K562 (cell line): ENCODE data around the gene ADAM19. TPM values are rescaled to one million over a fixed set of nuclear protein-coding genes. Genes with fewer than 3 reads are reported as not detected.

ENCODE experiments used
- ATAC-seq: fragments of 200-7000 bp; cut with Tn5 transposase; 3 replicates; pipeline ENCODE4 v1.9.1; 2020; ENCODE audit warnings: moderate library complexity
- BruUV-seq: library from RNA; stranded (reverse); fragments of 400-500 nt; replicated peaks from 2 replicates; lab custom pipeline; 2021; lab: Mats Ljungman, UMichigan
- CTCF ChIA-PET: fragments of 300-600 bp; formaldehyde crosslinking; extraction: SDS; loops from one replicate; lab custom pipeline; 2021; ENCODE audit warnings: low intra/inter-chr PET ratio; lab: Yijun Ruan, JAX
- POLR2A ChIA-PET: fragments of 300-600, 350-650 bp; sonication (Branson Sonifier 250); formaldehyde crosslinking; extraction: SDS; loops from one replicate; lab custom pipeline; 2021; ENCODE audit warnings: antibody characterized with exemption, inconsistent platforms; lab: Yijun Ruan, JAX
- DNase-seq, 4 experiments: peaks; one replicate each; pipeline versions ENCODE4 v3.0.0 to v3.0.0-alpha.2; 2011 to 2018; ENCODE audit warnings: low spot score in 3 of 4, mixed read lengths in 3 of 4; ENCODE audit errors: extremely low read depth in 1 of 4
- FAIRE-seq: peaks from 2 replicates; lab custom pipeline; 2011; peaks lifted over from hg19 to GRCh38; lab: Jason Lieb, UNC
- H2AFZ ChIP-seq: 2 replicates; pipeline ENCODE4 v1.6.0; 2011; ENCODE audit warnings: low read depth, low read length, control low read depth, inconsistent platforms
- H3K27ac ChIP-seq: fragments of 200-600 bp; 3 replicates; pipeline ENCODE4 v1.8.0; 2011; ENCODE audit warnings: low read depth, mild to moderate bottlenecking, control low read depth, inconsistent platforms, low read length, moderate library complexity, mixed read lengths; ENCODE audit errors: extremely low read depth
- H3K27me3 ChIP-seq, 2 experiments: fragments of 300-600 bp in 1 of 2; 2 replicates in 1 of 2; 3 replicates in 1 of 2; pipeline versions ENCODE4 v1.6.0 to v1.8.0; 2011; ENCODE audit warnings: inconsistent platforms in 2 of 2, low read length in 2 of 2, mild to moderate bottlenecking in 1 of 2, mixed read lengths in 1 of 2, moderate library complexity in 1 of 2; ENCODE audit not compliant: control insufficient read depth in 2 of 2, insufficient read depth in 2 of 2
- H3K36me3 ChIP-seq: fragments of 300-600 bp; 3 replicates; pipeline ENCODE4 v1.8.0; 2011; ENCODE audit warnings: mild to moderate bottlenecking, low read length, inconsistent platforms; ENCODE audit not compliant: control insufficient read depth, insufficient read depth
- H3K4me1 ChIP-seq, 2 experiments: fragments of 200-600 bp in 1 of 2; replicated peaks in 1 of 2; 2 replicates in 1 of 2; 3 replicates in 1 of 2; pipeline versions ENCODE4 v1.5.1 to v1.8.0; 2011; ENCODE audit warnings: inconsistent platforms in 2 of 2, low read length in 2 of 2, mild to moderate bottlenecking in 1 of 2, mixed read lengths in 1 of 2, moderate library complexity in 1 of 2; ENCODE audit not compliant: control insufficient read depth in 2 of 2, insufficient read depth in 2 of 2
- H3K4me2 ChIP-seq: 2 replicates; pipeline ENCODE4 v1.6.1; 2011; ENCODE audit warnings: low read length, control low read depth, inconsistent platforms, mixed read lengths; ENCODE audit not compliant: insufficient read depth
- H3K4me3 ChIP-seq: fragments of 200-600 bp; sonication (generic), shearing (Covaris generic); 2 replicates; pipeline ENCODE4 v1.5.1; 2016; ENCODE audit warnings: control low read depth, inconsistent platforms
- H3K79me2 ChIP-seq: fragments of 200-600 bp; 3 replicates; pipeline ENCODE4 v1.8.0; 2011; ENCODE audit warnings: low read length, inconsistent platforms; ENCODE audit not compliant: control insufficient read depth, insufficient read depth
- H3K9ac ChIP-seq, 2 experiments: 2 replicates each; pipeline versions ENCODE4 v1.6.0 to v1.6.1; 2011; ENCODE audit warnings: low read depth in 2 of 2, low read length in 2 of 2, control low read depth in 1 of 2, inconsistent platforms in 1 of 2, mild to moderate bottlenecking in 1 of 2, mixed read lengths in 1 of 2; ENCODE audit not compliant: insufficient read depth in 1 of 2
- H3K9me1 ChIP-seq: one replicate; pipeline ENCODE4 v1.6.0; 2011; ENCODE audit warnings: inconsistent platforms, mild to moderate bottlenecking, low read length, moderate library complexity; ENCODE audit not compliant: control insufficient read depth, insufficient read depth
- H3K9me3 ChIP-seq: replicated peaks from 2 replicates; pipeline ENCODE4 v1.5.1; 2011; ENCODE audit warnings: low read depth, low read length, inconsistent platforms; ENCODE audit not compliant: control insufficient read depth, insufficient read depth
- H4K20me1 ChIP-seq: replicated peaks from 2 replicates; pipeline ENCODE4 v1.6.1; 2011; ENCODE audit warnings: low read length, inconsistent platforms, mixed read lengths; ENCODE audit not compliant: control insufficient read depth, insufficient read depth
- ETV5 ChIP-seq: sonication (generic); formaldehyde crosslinking; IDR thresholded peaks from 2 replicates; pipeline ENCODE4 v1.4.0; 2020; ENCODE audit warnings: low read depth, mild to moderate bottlenecking, missing genetic modification reagents
- GTF2B ChIP-seq: IDR thresholded peaks from 2 replicates; pipeline ENCODE4 v1.6.1; 2011; ENCODE audit not compliant: insufficient read length; ENCODE audit errors: extremely low read depth
- NFATC3 ChIP-seq: fragments of 450-650 bp; IDR thresholded peaks from 2 replicates; pipeline ENCODE4 v1.6.1; 2017; ENCODE audit warnings: mild to moderate bottlenecking
- NR2F6 ChIP-seq: fragments of 450-650 bp; formaldehyde crosslinking; IDR thresholded peaks from 2 replicates; pipeline ENCODE4 v1.4.0; 2020; ENCODE audit warnings: mild to moderate bottlenecking
- RAD21 ChIP-seq, 2 experiments: fragments of 250-450 bp in 1 of 2; fragments of 450-650 bp in 1 of 2; sonication (Bioruptor Pico) in 1 of 2; formaldehyde crosslinking in 1 of 2; IDR thresholded peaks in 1 of 2; conservative IDR thresholded peaks in 1 of 2; 2 replicates each; pipeline versions ENCODE4 v1.4.0 to v1.8.0; 2020 to 2022; ENCODE audit warnings: mild to moderate bottlenecking in 2 of 2, moderate library complexity in 1 of 2
- ZC3H11A ChIP-seq: IDR thresholded peaks from 2 replicates; pipeline ENCODE4 v1.6.1; 2012; ENCODE audit warnings: low read depth, low read length, improper control_type of control experiment
- WGBS: fragments of 100-300 bp; shearing (Covaris generic); methylation state at CpG from one replicate; pipeline ENCODE4 v1.1.6; 2016; ENCODE audit warnings: low coverage, mixed read lengths; ENCODE audit not compliant: insufficient coverage; ENCODE audit errors: missing lambda C conversion rate; 5-methylcytosine and 5-hydroxymethylcytosine counted together
- in situ Hi-C: fragments of 300-500 bp; cut with MboI; formaldehyde crosslinking; loops from 4 replicates; pipeline ENCODE4 v1.15.0; 2018; ENCODE audit warnings: inconsistent platforms, mixed read lengths
- intact Hi-C: fragments of 100-400 bp; cut with micrococcal nuclease; formaldehyde crosslinking; loops from 2 replicates; pipeline ENCODE4 v1.14.2; 2022
- polyA plus RNA-seq, 8 experiments: library from polyadenylated mRNA; depleted of rRNA in 4 of 8; stranded (reverse) in 5 of 8; unstranded in 3 of 8; fragments of >200 nt; fragmentation: Nextera tagmentation in 2 of 8; fragmentation: Illumina TruSeq in 1 of 8; extraction: Ambion mirVana in 2 of 8; extraction: Trizol in 1 of 8; gene quantifications; 2 replicates each; pipeline versions ENCODE4 v1.2.1 to v1.2.3, GENCODE V29; 2011 to 2014; ENCODE audit warnings: inconsistent platforms in 1 of 8, missing spikeins in 1 of 8
- total RNA-seq, 7 experiments: library from RNA; depleted of rRNA in 6 of 7; stranded (reverse); fragments of >200 nt in 6 of 7; fragmentation: Illumina TruSeq in 2 of 7; extraction: Trizol in 2 of 7; gene quantifications; 2 replicates each; pipeline versions ENCODE4 v1.2.1 to v1.2.3, GENCODE V29; 2011 to 2021; ENCODE audit warnings: low replicate concordance in 1 of 7

ADAM19 gene
- total and polyA plus RNA-seq, 9 of the 15 experiments (the other 6 are each of a cell fraction or from before 2014, with no cell fraction given): 0.11 to 1.1 (median 0.43) TPM

- TF ChIP-seq NR2F6 (CRISPR knock-in tag) (no peak), RAD21 (CRISPR knock-in tag; conservative IDR thresholded peaks at IDR 0.05 in 1 of 2, IDR thresholded peaks at IDR 0.05 in 1 of 2) (no peak), ETV5 (CRISPR knock-in tag) (no peak), GTF2B (no peak), ZC3H11A (no peak), NFATC3 (no peak)
- TF ChIP-seq, all 486 proteins: peak for 0
- ATAC-seq: no peak
- peaks cover 0 to 4% of the 10 kb centered on the region in 2 experiments; a peak in 1 of 5 replicates for H3K4me1 ChIP-seq
- no peaks in the 10 kb centered on the region for H3K9me1 ChIP-seq
- DNase-seq: no peak
- no peak overlapping the region for H3K27ac ChIP-seq
- no peak overlapping the region for H3K4me3 ChIP-seq
- H4K20me1 ChIP-seq: no peaks in the 10 kb centered on the region
- no peaks in the 10 kb centered on the region for H3K36me3 ChIP-seq
- no peaks in the 10 kb centered on the region for H3K9me3 ChIP-seq
- ChIA-PET POLR2A (no interaction called here), CTCF (no interaction called here)
- in situ Hi-C loops (no loop called here), intact Hi-C loops (no loop called here)
- BruUV-seq: no TSS peak
- FAIRE-seq: no peak
- H3K4me2 ChIP-seq: no peak overlapping the region
- no peak overlapping the region for H2AFZ ChIP-seq
- no peaks in the 10 kb centered on the region for H3K79me2 ChIP-seq
- no peak overlapping the region for H3K9ac ChIP-seq
- H3K27me3 ChIP-seq: peaks cover 0 to 41% of the 10 kb centered on the region in 2 experiments; a peak in 3 of 5 replicates
- 43% methylated on average over 7 of the region's 7 CpGs for WGBS
Observed at GRCh38 chr5:157481666-157482065, 93.9 kb downstream of the ADAM19 start.
